ENCODE measurements around the gene SLC45A1. TPM values are rescaled to one million over a fixed set of nuclear protein-coding genes. Genes with fewer than 3 reads are reported as not detected.

The SLC45A1 gene
- total RNA-seq, 1 experiment from 2014 or later: 13.8 TPM

DNA sequence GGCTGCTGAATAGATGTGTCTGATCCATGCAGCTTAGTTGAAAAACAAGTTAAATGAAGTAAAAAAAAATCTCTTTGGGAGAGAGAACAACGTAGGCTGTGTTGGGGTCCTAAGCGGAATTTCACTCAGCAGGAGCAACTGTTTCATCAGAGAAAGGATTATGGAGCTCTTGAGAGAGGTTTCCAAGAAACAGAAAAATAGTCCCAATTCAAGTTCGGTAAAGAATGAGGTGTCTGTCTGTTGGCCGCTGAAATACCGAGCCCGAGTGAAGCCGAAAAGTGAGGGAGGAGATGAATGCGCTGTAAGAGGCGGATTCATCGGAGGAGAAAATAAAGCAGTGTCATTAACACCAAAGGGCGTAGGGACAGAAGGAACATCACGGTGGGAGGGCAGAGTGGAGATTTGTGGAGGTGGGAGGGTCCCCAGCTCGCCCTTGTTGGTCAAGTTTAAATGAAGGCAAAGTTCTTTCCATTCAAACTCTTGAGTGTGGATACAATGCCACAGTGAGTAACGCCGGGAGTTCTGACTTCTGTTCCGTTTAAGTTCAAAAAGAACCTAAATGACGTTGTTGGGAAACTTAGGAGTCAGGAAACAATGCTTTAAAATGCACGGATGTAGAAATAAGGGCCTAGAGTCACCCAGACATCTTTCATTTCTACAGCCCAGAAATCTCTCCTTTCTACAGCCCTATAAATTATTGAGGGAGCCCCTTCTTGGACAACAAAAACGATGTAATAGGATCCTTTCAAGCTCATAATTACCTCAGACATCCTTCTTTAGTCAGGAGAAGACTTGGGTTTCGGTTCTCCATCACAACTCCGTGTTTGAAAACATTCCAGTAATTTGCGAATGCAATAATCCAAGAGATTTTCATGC lies 15.6 kb upstream of the SLC45A1 start:
- Histone ChIP-seq H3K9ac (ENCODE audit: low read length) (no peak overlapping the region), H3K4me3 (replicated peaks in 1 of 2; ENCODE audit: low read depth in 1 of 2, low read length in 2 of 2) (no peak overlapping the region), H4K20me1 (ENCODE audit: insufficient read depth) (no peaks in the 10 kb centered on the region), H3K36me3 (ENCODE audit: control insufficient read depth in 1 of 2, insufficient read depth in 2 of 2, low read length in 2 of 2) (no peaks in the 10 kb centered on the region), H3K9me3 (ENCODE audit: control insufficient read depth in 1 of 2, insufficient read depth in 1 of 2, low read depth in 1 of 2, low read length in 2 of 2) (no peaks in the 10 kb centered on the region), H2AFZ (ENCODE audit: low read depth, low read length, poor library complexity, severe bottlenecking) (no peak overlapping the region), H3K4me2 (ENCODE audit: low read length) (no peak overlapping the region), H3K27ac (ENCODE audit: low read depth, low read length) (no peak overlapping the region), H3K27me3 (ENCODE audit: insufficient read depth, low read length) (no peaks in the 10 kb centered on the region), H3K4me1 (ENCODE audit: control insufficient read depth in 1 of 2, insufficient read depth in 2 of 2, low read length in 2 of 2) (peaks cover 0 to 1% of the 10 kb centered on the region in 2 experiments; a peak in 2 of 4 replicates), H3K9me2 (ENCODE audit: insufficient read depth) (no peaks in the 10 kb centered on the region), H3K79me2 (ENCODE audit: insufficient read depth, low read length) (no peaks in the 10 kb centered on the region)
- ChIA-PET RAD21 (ENCODE audit: low non-redundant PET in 1 of 2, low total read pairs in 2 of 2, uncharacterized antibody in 2 of 2, unreplicated experiment in 2 of 2) (no interaction called here), CTCF (no interaction called here), POLR2A (interaction anchor here (1.0 to 1.2 kb wide), 3 partner anchors 92 to 283 kb away, joined by 3 to 4 read pairs (median 3); no protein-coding TSS in a partner anchor)
- ATAC-seq (no peak), DNase-seq (ENCODE audit: low read depth, low spot score) (no peak)
- intact Hi-C loops (cut with micrococcal nuclease): no loop called here
- BruUV-seq (replicated peaks): no TSS peak
- TF ChIP-seq EZH2phosphoT487 (IDR thresholded peaks at IDR 0.05; ENCODE audit: borderline replicate concordance) (no peak), JUND (IDR thresholded peaks at IDR 0.05) (no peak), POLR2AphosphoS5 (IDR thresholded peaks at IDR 0.05; ENCODE audit: low read depth, low read length) (no peak), RAD21 (IDR thresholded peaks at IDR 0.05; ENCODE audit: low read depth) (no peak), ZNF274 (IDR thresholded peaks at IDR 0.05; ENCODE audit: low read depth, low read length) (no peak), ZFX (IDR thresholded peaks at IDR 0.05) (no peak), ELF1 (IDR thresholded peaks at IDR 0.05; ENCODE audit: borderline replicate concordance, low read depth) (no peak), FOSL1 (IDR thresholded peaks at IDR 0.05; ENCODE audit: low read depth) (no peak), CEBPB (IDR thresholded peaks at IDR 0.05; ENCODE audit: low read depth) (no peak), CBX3 (IDR thresholded peaks at IDR 0.05; ENCODE audit: low read depth) (no peak), YY1 (IDR thresholded peaks at IDR 0.05; ENCODE audit: extremely low read depth, insufficient replicate concordance, low read depth, low read length) (no peak)
- TF ChIP-seq, protein P1, sequence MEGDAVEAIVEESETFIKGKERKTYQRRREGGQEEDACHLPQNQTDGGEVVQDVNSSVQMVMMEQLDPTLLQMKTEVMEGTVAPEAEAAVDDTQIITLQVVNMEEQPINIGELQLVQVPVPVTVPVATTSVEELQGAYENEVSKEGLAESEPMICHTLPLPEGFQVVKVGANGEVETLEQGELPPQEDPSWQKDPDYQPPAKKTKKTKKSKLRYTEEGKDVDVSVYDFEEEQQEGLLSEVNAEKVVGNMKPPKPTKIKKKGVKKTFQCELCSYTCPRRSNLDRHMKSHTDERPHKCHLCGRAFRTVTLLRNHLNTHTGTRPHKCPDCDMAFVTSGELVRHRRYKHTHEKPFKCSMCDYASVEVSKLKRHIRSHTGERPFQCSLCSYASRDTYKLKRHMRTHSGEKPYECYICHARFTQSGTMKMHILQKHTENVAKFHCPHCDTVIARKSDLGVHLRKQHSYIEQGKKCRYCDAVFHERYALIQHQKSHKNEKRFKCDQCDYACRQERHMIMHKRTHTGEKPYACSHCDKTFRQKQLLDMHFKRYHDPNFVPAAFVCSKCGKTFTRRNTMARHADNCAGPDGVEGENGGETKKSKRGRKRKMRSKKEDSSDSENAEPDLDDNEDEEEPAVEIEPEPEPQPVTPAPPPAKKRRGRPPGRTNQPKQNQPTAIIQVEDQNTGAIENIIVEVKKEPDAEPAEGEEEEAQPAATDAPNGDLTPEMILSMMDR (IDR thresholded peaks at IDR 0.05 in 2 of 3, conservative IDR thresholded peaks at IDR 0.05 in 1 of 3; ENCODE audit: borderline replicate concordance in 1 of 3, insufficient read depth in 1 of 3, low read depth in 2 of 3, low read length in 2 of 3): no peak
- TF ChIP-seq, protein P2, sequence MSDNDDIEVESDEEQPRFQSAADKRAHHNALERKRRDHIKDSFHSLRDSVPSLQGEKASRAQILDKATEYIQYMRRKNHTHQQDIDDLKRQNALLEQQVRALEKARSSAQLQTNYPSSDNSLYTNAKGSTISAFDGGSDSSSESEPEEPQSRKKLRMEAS (IDR thresholded peaks at IDR 0.05): no peak

All from HCT116 (cell line).